HG03565 (cell line): ENCODE data around the gene GLT8D1.
A peak's percentile ranks its signal among the peaks of the same experiment; 100 is the strongest.

ENCODE experiments used
- ATAC-seq: cut with Tn5 transposase; IDR thresholded peaks from one replicate; pipeline ENCODE4 v1.9.1; 2021; ENCODE audit warnings: mild to moderate bottlenecking, moderate library complexity; ENCODE audit not compliant: unreplicated experiment

Gene GLT8D1

DNA sequence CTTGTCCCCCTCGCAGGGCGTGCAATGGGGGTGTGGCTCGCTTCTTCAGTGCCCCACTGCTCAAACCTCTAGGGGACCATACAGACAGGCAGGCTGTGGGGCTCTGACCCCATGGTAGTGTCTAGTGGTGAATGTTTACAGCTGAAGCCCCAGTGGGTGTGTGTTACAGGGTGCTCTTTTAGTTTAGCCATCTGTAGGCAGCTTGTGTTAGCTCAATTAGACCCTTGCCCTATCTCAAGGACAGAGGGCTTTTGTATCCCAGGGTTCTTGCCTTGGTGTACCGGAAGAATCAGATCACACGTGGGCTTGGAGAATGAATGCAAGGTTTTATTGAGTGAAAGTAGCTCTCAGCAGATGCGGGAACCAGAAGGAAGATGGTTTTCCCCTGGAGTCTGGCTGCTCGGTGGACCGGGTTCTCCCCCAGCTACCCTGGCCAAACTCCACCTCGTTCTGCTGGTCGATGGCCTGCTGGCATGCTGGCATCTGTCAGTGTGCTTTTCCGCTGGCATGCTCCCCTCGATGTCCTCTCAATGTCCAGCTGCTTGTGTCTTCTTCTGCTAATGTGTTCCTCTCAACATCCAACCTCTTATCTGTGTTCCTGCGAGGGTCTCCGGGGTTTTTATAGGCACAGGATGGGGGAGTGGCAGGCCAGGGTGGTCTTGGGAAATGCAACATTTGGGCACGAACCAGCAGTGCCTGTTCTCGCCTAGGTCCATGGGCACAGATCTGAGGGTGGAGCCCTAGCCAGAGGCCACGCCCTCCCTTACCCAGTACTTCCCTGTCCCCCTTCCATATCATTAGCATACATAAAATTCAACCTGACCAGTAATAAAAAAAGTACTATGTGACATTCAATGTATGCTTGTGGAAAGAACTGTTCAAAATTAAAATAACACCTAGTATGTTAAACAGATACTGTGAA is 7.0 kb upstream of the GLT8D1 start:
- no peak for ATAC-seq

DNA sequence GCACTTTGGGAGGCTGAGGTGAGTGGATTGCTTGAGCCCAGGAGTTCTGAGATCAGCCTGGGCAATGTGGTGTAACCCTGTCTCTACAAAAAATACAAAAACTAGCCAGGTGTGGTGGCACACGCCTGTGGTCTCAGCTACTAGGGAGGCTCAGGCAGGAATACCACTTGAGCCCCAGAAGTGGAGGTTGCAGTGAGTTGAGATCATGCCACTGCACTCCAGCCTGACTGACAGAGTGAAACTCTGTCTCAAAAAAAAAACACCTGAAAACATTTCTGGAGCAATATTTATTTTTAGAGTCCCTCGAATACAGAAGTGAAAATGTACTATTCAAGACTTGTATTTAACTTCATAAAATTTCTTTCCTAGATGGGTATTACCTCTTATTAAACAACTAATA is 4.9 kb upstream of the GLT8D1 start:
- ATAC-seq, result no peak

DNA sequence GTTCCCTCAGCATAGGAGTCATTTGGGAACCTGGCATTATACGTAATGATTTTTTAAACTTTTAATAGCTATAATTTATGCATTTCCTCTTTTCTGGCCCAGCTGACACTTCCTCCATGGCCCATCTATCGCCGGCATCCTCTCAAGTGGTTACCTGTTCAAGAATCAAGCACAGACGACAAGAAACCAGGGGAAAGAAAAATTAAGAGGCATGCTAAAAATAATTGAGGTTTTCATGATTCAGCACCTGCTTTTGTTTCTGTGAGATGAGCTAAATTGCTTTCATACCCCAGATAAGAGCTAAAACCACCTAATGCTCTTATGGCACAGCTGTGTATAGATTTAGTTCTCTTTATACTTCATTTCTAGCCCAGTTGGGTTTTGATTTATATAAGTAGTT is 2.0 kb upstream of the GLT8D1 start:
- ATAC-seq, result no peak

- ATAC-seq, result no peak
These were observed 228 bp downstream of the GLT8D1 start for GRCh38 chr3:52705438-52705687.

- ATAC-seq, result no peak
These were observed 767 bp downstream of the GLT8D1 start for GRCh38 chr3:52704611-52705437.

- ATAC-seq, result no peak
These were observed 2.2 kb downstream of the GLT8D1 start for GRCh38 chr3:52703341-52703740.

DNA sequence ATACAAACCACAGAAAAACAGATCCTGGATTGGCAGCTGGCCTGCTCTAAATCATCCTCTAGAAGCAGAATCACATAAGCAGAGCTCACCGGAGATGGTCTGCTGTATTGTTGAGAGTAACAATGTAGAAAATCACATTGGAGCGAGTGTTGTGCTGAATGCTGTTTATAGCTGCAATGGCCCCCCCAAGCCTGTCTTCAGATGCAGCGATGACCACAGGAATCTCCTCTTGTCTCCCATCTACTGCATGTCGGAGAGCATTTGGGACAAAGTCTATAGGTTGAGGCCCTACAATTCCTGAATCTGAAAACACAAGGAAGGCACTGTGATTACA is 8.0 kb downstream of the GLT8D1 start:
- no peak for ATAC-seq

DNA sequence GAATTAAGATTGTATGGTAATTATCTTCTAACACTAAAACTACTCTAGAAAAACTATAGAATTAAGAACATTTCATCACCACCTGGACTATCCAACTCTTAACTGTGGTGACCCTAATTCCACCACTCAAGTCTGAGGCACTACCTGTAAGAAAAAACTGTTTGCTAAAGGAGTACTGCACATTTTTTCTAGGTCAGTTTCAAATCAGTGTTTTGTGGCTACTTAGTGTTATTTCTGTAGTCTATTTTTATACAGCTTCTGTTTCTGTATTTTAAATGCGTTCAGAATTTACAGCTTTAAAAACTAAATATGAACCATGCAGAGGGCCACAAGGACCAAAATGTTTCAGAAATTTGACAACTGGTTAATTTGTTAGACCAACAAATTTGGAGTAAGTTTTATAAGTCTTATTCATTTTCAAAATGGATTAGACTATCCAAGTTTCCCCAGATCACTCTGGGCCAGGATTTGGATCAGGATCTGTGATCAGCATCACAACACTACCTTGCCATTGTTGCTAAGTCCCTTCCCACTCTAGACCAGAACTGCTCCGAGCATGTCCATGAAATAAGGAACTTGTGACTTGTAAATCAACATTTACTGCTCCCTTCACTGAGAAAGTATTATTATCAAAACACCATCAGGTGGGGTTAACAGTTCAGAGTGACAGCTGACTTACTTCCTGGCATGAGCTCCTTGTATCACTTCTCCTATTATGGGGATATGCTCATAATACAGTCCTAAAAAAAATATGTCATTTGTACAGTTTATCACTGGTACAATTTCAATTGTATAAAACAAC is 8.6 kb downstream of the GLT8D1 start:
- no peak for ATAC-seq

GRCh38 chr3:52695798-52696671 is 9.6 kb downstream of the GLT8D1 start:
- ATAC-seq, result no peak

- no peak for ATAC-seq
These were observed 10.9 kb downstream of the GLT8D1 start for GRCh38 chr3:52694528-52695189.

DNA sequence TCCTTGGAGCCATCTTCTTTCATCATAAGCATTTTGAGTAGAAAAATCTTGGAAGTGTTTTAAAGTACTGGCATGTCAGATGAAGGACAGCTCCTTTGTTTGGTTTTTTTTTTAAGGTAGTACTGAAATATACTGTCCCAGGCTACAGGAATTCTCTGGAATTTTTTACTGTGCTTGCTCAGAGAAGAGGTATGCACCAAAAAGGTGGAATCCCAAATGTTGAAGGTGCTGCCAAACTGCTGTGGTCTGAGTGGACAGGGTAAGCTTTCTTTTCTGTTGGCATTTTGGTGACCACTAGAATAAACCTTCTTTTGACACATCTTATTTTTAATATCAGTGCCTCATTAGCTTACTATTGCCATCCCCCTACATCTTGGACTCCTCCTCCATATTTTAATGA is 12.5 kb downstream of the GLT8D1 start:
- ATAC-seq, result no peak

GRCh38 chr3:52690560-52690959 is 15.0 kb downstream of the GLT8D1 start:
- no peak for ATAC-seq

DNA sequence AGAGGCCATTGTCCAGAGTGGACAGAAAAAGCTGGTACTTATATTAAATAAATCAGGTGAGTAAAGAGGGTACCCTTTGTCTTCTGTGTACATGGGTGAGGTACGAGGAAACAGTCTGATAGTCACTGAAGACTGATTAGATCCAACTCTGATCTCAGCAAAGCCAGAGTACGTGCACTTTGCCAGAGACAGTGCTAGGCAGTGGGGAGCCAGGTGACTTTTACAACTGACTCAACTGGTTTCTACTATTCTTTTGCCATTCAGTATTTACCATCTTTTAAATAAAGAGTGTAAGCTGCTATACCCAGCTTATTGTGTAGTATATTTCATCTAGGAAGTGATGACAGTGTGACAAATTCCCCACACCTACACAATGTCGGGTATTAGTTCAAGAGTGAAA is 16.4 kb downstream of the GLT8D1 start:
- ATAC-seq, result no peak

GRCh38 chr3:52688266-52688665 is 17.3 kb downstream of the GLT8D1 start:
- no peak for ATAC-seq

- ATAC-seq, result peak; percentile 74
These were observed 19.6 kb downstream of the GLT8D1 start, which contains the start of the genes GNL3 and PBRM1 for GRCh38 chr3:52685709-52686691. TSS of gene GNL3 (plus strand) at chr3:52686032. CDS start at chr3:52686093, 61 bp downstream. TSS of gene PBRM1 (minus strand) at chr3:52685913.

DNA sequence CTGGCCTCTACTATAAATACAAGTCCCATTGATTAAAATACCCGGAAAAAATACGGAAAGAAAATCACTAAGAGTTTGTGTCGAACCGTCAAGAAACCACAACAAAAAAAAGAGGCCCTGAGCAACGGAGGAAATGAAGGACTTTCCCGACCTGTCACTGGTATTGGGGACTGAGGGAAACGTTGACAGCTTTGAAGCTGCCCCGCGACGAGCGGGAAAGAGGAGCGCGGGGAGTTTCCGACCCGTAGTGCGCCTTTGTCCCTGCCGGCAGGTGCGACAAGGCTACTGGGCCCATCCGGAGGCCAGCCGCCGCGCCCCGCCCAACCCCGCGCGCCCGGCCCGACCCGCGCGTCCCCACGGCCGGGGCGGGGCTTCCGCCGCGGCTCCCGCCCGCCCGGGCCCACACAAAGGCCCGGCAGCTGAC is 20.3 kb downstream of the GLT8D1 start:
- peak; percentile 54 for ATAC-seq

DNA sequence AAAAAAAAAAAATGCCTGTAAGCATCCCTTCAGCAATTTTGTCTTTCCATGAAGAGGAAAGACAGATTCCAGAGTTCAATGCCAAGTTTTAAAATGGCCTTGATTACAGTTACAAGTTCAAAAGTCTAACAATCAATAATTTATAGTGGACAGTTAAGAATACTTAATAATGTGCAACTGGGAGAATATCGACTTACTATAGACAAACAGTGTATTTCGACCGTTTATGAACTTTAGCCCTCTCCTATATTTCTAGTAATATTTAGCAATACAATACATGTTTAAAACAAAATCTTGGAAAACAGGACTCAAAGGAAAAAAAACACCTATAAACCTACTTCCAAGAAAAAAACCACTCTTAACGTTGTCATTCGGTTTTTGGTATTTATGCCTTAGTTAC is 21.4 kb downstream of the GLT8D1 start:
- ATAC-seq, result no peak

DNA sequence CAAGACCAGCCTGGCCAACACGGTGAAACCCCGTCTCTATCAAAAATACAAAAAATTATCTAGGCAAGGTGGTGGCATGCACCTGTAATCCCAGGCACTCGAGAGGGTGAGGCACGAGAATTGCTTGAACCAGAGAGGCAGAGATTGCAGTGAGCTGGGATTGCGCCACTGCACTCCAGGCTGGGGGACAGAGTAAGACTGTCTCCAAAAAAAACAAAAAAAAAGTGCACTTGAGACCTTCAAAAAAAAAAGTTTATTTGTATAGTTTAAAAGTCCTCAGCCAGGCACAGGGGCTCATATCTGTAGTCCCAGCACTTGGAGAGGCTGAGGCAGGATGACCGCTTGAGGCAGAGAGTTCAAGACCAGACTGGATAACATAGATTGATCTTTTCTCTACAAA is 22.0 kb downstream of the GLT8D1 start:
- no peak for ATAC-seq

DNA sequence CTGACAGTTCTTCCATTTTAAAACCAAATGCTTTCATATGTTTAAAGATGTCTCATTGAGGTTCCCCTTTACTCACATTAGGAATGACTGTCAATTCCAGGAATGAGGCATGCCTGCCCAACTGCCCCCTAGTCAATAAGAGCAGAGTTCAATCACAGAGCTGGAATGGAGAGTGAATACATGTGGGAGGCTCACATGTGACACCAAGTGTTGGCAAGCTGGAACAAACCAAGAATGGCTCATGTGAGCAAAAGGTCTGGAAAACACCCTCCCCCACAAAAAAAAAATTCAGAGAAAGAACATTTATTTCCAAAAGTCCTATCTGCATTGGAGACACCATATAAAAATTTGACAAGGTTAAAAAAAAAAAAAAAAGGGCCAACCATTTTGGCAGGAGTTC is 23.6 kb downstream of the GLT8D1 start:
- no peak for ATAC-seq
